Activated CD8-positive, alpha-beta memory T cell treated with anti-CD3 and anti-CD28 coated beads, Interleukin-2, amount 50 U/mL, for 1 hour (primary cell): ENCODE measurements around the gene KRTAP5-5.

Experiments
- DNase-seq: peaks from one replicate; pipeline ENCODE4 v3.0.0-alpha.2; 2020; ENCODE audit errors: extremely low read depth

Gene KRTAP5-5

DNA sequence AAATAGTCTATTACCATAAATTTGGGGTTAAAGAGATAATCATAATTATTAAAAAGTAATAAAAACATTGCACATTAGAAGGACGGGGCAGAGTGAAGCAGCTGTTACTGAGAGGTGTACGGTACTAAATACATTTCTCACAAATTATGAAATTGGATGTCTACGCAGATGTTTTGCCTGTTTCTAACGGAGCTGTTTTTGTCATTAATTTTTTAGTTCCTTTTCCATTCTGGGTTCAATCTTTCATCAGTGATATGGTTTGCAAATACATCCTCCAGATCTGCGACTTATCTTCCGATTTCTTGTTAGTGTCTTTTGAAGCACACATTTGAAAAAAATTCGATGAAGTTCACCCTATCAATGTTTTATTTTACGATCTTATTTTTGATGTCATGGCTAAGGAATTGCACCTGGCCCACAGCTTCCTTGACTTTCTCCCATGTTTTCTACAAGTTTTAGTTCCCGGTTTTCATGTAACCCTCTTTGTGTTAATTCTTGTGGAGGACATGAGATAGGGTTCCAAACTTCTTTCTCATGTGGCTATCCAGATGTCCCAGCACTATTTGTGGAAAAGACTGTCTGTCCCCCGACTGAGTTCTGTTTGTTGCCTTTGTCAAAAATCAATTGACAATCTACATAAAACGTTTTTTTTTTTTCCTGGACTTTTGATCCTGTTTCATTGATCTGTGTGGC is 46.1 kb downstream of the KRTAP5-5 start:
- no peak for DNase-seq

- no peak for DNase-seq
These were observed 46.7 kb downstream of the KRTAP5-5 start for GRCh38 chr11:1676229-1676740.

DNA sequence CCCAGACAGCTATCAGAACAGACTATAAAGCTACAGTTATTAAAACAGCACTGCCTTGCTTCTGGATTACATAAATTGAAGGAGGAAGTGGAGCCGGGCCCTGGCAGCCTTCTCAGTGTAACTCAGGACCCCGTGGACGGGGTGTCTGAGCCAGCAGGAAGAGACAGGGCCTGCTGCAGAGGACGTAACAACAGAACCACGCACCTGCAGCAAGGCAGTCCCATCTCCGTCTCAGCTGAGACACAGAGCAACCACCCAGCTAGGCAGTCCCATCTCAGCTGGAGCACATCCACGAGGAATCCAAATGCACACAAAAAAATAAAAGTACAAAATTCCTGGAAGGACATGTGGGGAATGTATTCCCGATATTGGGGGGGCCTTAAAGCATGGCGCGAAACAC is 50.3 kb downstream of the KRTAP5-5 start:
- no peak for DNase-seq
